Astrocyte (in vitro differentiated cells and primary cell): Measurements from ENCODE around the gene FSTL5.

Experiments used
- CTCF ChIP-seq: IDR thresholded peaks from 2 replicates; pipeline ENCODE4 v1.5.1; 2011; ENCODE audit warnings: low read depth, mild to moderate bottlenecking, inconsistent platforms, low read length, moderate library complexity; ENCODE audit not compliant: insufficient read depth
- EZH2 ChIP-seq: IDR thresholded peaks from 2 replicates; pipeline ENCODE4 v1.6.1; 2012; ENCODE audit warnings: mild to moderate bottlenecking, low read length, inconsistent platforms; ENCODE audit not compliant: insufficient read depth

- TF ChIP-seq CTCF = no peak
- TF ChIP-seq EZH2 = no peak
These were observed 215.6 kb downstream of the FSTL5 start for GRCh38 chr4:161948026-161948770.
